Neural crest cell (in vitro differentiated cells): ENCODE results near the gene CUL1. TPM values are rescaled to one million over a fixed set of nuclear protein-coding genes. Genes with fewer than 3 reads are reported as not detected.

ENCODE experiments used
- DNase-seq: peaks from one replicate; pipeline ENCODE4 v3.0.0; 2021; ENCODE audit warnings: low read depth, mixed read lengths, low spot score
- H3K27ac Mint-ChIP-seq: one replicate; pipeline ENCODE4 v1.8.0; 2021; ENCODE audit warnings: mild to moderate bottlenecking, mixed read lengths; ENCODE audit not compliant: unreplicated experiment
- H3K27me3 Mint-ChIP-seq: 2 replicates; pipeline ENCODE4 v1.8.0; 2021; ENCODE audit warnings: low read depth, mild to moderate bottlenecking, mixed read lengths
- H3K36me3 Mint-ChIP-seq: 2 replicates; pipeline ENCODE4 v1.8.0; 2021; ENCODE audit warnings: low read depth, mild to moderate bottlenecking, mixed read lengths
- H3K4me1 Mint-ChIP-seq: 2 replicates; pipeline ENCODE4 v1.8.0; 2021; ENCODE audit warnings: mixed read lengths
- H3K4me3 Mint-ChIP-seq: one replicate; pipeline ENCODE4 v1.8.0; 2021; ENCODE audit warnings: mild to moderate bottlenecking, mixed read lengths
- H3K9me3 Mint-ChIP-seq: 2 replicates; pipeline ENCODE4 v1.8.0; 2021; ENCODE audit warnings: mixed read lengths
- total RNA-seq: library from RNA; stranded (reverse); gene quantifications from 2 replicates; pipeline ENCODE4 v1.2.1, GENCODE V29; 2021
- TF ChIP-seq, protein P1 (sequence below): fragments of 200-600 bp; sonication (generic); conservative IDR thresholded peaks from 2 replicates; pipeline ENCODE4 v1.5.0; 2021; ENCODE audit warnings: antibody characterized with exemption, mild to moderate bottlenecking

Gene CUL1
- total RNA-seq, 1 donor from 2014 or later, result 70.0 TPM

DNA sequence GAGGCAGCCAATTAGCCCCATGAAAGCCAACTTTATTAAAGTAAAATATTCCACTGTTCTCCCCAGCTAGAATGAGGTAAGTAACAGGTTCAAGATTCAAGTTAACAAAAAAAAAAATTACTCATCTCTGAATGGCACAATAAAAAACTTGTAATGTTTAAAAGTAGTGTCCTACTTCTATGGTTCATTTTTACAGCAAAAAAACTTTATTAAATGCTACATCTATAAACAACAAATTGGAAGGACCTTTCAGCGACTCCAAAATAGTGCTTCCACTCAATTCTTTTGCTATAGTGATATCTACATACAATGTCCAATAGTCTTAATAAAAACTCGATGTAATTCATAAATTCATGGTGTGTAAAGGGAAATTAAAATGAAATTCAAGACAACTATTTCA lies 126.2 kb downstream of the CUL1 start:
- no peak for DNase-seq
- Mint-ChIP-seq H3K4me3 (no peak overlapping the region), H3K36me3 (peaks cover 8% of the 10 kb centered on the region), H3K4me1 (no peaks in the 10 kb centered on the region), H3K27me3 (no peaks in the 10 kb centered on the region), H3K9me3 (no peaks in the 10 kb centered on the region), H3K27ac (no peak overlapping the region)
- TF ChIP-seq, protein P1, sequence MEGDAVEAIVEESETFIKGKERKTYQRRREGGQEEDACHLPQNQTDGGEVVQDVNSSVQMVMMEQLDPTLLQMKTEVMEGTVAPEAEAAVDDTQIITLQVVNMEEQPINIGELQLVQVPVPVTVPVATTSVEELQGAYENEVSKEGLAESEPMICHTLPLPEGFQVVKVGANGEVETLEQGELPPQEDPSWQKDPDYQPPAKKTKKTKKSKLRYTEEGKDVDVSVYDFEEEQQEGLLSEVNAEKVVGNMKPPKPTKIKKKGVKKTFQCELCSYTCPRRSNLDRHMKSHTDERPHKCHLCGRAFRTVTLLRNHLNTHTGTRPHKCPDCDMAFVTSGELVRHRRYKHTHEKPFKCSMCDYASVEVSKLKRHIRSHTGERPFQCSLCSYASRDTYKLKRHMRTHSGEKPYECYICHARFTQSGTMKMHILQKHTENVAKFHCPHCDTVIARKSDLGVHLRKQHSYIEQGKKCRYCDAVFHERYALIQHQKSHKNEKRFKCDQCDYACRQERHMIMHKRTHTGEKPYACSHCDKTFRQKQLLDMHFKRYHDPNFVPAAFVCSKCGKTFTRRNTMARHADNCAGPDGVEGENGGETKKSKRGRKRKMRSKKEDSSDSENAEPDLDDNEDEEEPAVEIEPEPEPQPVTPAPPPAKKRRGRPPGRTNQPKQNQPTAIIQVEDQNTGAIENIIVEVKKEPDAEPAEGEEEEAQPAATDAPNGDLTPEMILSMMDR, result no peak

GRCh38 chr7:148825338-148825737 lies 126.6 kb downstream of the CUL1 start:
- Mint-ChIP-seq H3K36me3 (peaks cover 8% of the 10 kb centered on the region), H3K4me1 (no peaks in the 10 kb centered on the region), H3K27ac (no peak overlapping the region), H3K4me3 (no peak overlapping the region), H3K27me3 (no peaks in the 10 kb centered on the region), H3K9me3 (no peaks in the 10 kb centered on the region)
- DNase-seq, result no peak
- TF ChIP-seq, protein P1, result no peak

DNA sequence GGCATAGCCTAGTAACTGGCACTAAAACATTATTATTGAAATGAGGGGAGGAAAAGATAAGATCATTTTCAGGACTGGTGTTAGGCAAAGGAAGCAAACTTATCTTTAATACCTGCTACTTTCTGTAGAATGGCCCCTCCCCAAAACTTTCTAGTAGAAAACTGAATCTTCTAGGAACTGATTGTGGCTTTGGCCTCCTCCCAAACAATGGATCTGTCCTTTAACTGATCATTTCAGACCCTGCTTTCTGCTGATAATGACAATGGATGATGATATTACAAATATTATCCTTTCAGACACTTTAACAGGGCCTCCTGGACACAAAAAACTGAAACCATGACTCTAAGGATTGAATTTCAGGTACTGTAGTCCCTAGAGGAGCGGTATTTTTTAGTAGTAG lies 130.3 kb downstream of the CUL1 start:
- no peak for DNase-seq
- no peaks in the 10 kb centered on the region for H3K9me3 Mint-ChIP-seq
- H3K27me3 Mint-ChIP-seq, result no peaks in the 10 kb centered on the region
- no peaks in the 10 kb centered on the region for H3K4me1 Mint-ChIP-seq
- TF ChIP-seq, protein P1, result no peak
- H3K4me3 Mint-ChIP-seq, result no peak overlapping the region
- H3K27ac Mint-ChIP-seq, result no peak overlapping the region
- peaks cover 10% of the 10 kb centered on the region for H3K36me3 Mint-ChIP-seq

- peaks cover 11% of the 10 kb centered on the region for H3K36me3 Mint-ChIP-seq
- no peak overlapping the region for H3K4me3 Mint-ChIP-seq
- H3K27me3 Mint-ChIP-seq, result no peaks in the 10 kb centered on the region
- TF ChIP-seq, protein P1, result no peak
- no peak for DNase-seq
- no peaks in the 10 kb centered on the region for H3K9me3 Mint-ChIP-seq
- no peaks in the 10 kb centered on the region for H3K4me1 Mint-ChIP-seq
- no peak overlapping the region for H3K27ac Mint-ChIP-seq
Measured at GRCh38 chr7:148830897-148831692, 132.4 kb downstream of the CUL1 start.

- Mint-ChIP-seq H3K9me3 (no peaks in the 10 kb centered on the region), H3K27ac (peak overlapping the region; percentile 88), H3K4me3 (no peak overlapping the region), H3K4me1 (no peaks in the 10 kb centered on the region), H3K36me3 (peaks cover 14% of the 10 kb centered on the region), H3K27me3 (no peaks in the 10 kb centered on the region)
- DNase-seq, result no peak
- TF ChIP-seq, protein P1, result no peak
Measured at GRCh38 chr7:148831782-148832181, 133.1 kb downstream of the CUL1 start.
